Activated T-cell treated with anti-CD3 and anti-CD28 coated beads for 24 hours (primary cell): ENCODE data around the gene FNBP1.

Experiments
- DNase-seq: peaks from one replicate; pipeline ENCODE4 v3.0.0-alpha.2; 2020; ENCODE audit warnings: low read depth

FNBP1 gene

DNA sequence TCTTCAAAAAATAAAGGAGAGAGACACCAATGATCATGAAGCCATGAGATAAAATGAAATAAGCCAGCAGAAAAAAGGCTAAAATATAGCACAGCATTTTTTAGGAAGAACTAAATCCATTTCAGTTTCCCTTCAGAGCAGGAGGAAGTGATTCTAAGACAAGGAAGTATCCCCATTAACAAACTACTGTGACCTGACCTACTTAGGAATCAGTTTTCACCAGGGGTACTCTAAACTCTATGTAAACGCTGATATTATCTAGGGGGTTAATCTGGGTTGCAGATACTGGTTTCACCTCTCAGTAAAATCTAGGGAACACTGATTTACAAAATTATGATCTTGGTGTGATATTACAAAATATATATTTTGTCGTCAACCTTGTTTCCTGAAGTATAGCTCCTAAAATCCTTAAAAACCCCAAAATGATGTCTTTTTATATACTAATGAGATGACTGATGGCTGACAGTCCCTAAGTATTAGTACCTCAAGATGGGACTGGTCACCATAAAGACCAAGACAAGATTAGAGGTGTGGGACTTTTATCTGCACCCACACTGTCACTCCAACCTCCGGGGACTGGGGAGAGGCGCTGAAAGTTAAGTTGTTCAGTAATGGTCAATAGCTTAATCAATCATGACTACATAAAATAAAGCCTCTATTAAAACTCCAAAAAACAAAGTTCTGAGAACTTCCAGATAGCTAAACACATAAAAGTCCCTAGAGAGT is 2.9 kb upstream of the FNBP1 start:
- DNase-seq = no peak

DNA sequence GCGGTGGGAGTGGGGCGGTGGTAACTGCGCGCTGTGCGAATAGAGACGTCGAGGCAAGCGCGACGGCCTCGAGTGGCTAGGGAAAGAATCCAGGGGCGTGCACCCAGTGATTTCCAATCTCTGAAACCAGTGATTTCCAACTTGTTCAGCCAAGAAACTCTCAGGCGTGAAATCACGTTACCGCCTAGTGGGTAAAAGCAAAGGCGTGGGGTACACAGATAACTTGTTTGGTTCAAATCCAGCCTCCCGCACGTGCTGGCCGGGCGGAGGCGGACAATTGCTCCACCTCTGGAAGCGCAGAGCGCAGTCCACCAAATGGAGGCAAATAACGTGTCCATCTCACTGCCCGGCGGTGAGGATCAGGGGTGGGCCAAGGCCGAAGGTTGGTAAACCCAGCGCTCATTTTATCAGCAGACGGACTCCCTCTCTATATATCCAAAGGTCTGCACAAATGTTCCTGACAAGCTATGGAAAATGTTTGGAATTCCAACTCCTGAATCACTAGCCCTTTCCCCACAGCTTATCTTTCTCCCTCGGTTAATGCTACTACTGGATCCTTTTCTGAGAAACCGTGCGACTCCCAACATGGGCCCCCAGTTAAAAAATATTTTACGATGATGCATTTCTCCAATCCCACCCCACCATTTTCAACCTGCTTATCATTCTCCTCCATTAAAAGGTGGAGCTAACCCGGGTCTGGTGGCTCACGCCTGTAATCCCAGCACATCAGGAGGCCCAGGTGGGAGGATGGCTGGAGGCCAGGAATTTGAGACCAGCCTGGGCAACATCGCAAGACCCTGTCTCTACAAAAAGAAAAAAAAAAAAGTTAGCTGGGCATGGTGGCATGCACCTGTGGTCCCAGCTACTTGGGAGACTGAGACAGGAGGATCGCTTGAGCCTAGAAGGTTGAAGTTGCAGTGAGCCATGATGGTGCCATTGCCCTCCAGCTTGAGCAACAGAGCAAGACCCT is 950 bp upstream of the FNBP1 start:
- no peak for DNase-seq

DNA sequence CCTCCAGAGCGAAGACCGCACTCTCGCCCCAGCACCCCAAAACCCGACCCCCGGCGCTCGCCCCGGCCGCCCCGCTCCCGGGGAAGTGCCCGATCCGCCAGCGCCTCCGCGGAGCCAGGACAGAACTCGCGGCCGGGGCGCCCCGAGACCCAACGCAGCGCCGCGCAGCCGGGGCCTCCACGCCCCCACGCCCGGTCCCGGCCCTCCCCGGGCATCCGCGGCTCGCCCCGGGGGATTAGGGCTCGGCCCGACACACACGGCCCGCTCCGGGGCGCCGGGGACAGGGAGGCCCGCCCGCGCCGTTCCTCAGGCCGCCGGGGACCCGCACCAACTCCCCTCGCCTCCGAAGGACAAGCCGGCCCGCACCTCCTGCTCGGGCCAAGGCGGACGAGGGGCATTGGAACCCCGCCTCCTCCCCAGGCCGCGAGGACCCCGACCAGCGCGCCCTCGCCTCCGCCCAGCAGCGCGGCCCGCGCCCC is 544 bp downstream of the FNBP1 start:
- DNase-seq = no peak

DNA sequence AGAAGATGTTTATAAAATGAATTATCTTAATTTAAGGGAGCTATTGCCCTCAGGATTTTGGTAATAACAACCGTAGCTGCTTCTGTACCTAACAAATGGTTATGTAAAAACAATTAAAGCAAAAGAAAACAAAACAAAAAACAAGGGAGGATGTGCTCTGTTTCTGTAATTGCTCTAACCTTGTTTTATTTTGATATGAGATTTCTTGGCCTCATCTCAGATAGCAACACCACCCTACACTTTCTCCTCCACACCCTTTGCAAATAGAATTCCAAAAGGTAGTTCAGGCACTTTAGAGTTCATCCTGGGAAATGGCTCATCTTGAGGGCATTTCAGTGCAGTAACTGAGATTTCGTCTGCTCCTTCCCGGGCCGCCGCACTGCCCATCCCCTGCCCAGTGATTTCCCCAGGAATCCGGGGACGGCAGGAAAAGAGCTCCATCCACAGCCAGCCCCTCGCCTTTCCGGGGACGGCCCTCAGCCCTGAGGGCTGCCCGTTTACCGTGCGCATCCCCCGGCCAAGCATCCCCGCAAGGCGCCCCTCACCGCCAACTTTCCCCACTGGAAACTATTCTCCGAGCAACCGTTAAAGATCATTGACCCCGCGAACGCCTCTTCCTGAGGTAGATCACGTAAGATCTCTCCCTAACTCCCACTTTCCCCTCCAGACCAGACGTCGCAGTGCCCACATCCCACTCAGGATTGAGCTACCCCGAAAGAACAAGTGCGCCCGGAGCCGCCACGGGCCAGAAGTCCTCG is 1.2 kb downstream of the FNBP1 start:
- no peak for DNase-seq

DNA sequence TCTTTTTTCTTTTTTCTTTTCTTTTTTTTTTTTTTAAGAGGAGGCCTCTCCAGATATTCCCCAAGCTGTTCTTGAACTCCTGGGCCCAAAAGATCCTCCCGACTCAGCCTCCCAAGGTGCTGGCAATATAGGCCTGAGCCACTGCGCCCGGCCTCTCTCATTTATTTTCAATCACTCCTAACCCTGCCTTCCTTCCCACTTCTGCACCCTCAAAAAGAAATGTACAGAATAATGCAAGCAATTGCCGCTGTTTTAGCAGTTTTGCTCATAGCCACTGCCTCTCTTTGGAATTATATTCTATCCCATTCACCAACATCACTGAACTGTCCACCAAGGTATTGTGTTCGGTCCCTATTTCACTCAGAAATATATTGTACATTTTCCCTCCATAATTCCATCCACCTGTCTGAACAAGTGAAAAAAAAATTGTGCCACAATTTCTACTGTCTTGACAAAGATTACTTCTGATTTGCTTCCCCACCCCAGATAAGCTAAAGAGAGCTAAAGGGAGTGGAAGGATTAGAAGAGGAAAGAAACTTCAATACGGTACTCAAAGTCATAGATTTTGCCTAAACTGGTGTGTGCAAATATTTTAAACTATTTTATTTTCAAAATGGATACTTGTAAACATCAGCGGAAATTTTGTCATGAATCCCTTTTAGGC is 1.9 kb downstream of the FNBP1 start:
- DNase-seq = no peak

DNA sequence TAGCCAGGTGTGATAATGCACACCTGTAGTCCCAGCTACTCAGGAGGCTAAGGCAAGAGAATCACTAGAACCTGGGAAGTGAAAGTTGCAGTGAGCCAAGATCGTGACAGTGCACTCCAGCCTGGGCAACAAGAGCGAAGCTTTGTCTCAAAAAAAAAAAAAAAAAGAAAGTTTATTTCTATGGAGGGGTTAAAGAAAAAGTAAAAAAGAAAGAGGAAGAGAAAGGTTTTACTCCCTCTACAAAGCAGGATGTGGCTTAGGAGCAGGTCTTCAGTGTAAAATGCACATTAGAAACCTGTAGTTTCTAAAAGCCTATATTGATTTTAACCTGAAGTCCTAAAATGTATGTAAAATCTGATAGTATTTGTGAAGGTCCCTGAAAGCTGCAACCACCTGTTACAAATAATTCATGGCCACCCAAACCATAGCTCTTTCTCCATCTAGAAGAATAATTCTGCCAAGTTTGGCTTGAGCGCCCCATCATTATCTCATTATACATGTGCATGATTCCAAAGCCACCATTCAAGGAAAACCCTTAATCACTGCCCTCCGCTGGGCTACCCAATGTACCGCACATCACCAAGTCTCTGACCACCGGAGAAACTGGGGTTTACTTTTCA is 3.4 kb downstream of the FNBP1 start:
- DNase-seq = no peak

DNA sequence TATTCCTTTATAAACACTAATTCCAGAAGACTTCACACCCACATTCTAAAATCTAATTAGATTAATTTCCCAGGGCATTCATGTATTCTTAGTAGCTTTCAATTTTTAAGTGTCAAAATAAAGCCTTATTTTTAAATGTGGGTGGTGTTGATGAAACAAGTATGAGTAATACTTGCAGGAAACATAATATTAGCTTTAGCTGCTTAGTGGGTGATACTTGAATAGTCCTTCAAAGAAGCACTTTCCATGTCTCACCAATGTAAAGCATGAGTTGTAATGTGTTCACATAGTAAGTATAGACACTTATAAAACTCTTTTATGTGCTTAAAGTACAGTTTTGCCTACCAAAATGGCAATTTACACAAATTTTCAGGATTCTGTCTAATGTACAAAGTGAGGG is 6.9 kb downstream of the FNBP1 start:
- DNase-seq = no peak

DNA sequence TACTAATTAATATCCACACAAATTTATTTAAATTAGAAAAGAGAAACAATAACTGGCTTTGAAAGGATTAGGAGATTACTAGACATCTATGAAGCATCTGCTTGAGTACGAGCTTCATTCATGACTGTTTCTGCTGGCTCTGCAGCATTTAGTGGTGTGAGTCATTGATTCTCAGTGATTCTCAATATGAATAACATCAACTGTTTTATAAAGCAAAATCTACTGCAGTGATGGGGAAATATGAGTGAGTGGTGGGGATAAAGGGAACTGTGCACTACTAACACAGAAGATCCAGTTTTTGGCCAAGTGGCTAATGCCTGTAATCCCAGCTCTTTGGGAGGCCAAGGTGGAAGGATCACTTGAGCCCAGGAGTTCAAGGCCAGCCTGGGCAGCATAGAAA is 8.4 kb downstream of the FNBP1 start:
- DNase-seq = no peak

DNA sequence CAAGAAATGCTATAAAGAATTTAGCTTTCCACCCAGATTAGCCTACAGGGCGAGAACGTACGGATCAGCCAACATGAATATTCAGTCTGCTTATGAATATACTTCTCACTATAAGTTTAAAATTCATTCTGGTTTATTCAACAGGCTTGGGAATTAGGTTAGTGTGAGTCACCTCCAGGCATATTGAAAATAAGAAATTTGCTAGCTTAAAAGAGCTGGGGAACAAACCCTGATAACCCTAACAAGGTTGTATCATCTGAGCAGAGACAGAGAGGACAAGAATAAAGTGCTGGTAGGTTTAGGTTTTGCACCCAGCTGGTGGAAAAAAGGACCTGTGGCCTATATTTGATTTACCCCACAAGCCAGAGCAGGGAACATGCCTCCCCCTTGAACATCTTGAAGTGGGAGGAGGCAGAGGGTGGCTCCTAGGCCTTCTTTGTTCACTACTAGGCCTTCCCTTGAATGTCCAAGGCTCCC is 12.3 kb downstream of the FNBP1 start:
- no peak for DNase-seq

DNA sequence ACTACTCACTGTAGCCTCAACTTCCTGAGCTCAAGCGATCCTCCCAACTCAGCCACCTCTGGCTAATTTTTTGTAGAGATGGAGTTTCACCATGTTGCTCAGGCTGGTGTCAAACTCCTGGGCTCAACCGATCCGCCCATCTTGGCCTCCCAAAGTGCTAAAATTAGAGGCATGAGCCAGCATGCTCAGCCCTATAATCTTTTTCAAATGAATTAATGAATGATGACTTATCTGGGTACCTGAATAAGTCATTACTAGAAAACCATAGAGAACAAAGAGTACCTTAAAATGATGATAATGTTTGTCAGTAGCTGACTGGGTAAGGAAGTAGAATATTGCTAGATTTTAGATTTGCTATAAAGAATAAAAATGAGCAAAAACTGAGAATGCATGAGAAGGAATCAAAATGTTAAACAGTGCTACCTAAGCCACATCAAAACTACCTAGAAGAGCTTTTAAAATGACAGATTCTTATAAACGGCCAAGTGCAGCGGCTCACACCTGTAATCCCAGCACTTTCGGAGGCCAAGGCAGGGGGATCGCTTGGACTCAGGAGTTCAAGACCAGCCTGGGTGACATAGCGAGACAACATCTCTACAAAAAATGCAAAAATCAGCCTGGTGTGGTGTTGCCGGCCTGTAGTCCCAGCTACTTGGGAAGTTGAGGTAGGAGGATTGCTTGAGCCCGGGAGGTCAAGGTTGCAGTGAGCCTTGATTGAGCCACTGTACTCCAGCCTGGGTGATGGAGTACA is 13.6 kb downstream of the FNBP1 start:
- DNase-seq = no peak

DNA sequence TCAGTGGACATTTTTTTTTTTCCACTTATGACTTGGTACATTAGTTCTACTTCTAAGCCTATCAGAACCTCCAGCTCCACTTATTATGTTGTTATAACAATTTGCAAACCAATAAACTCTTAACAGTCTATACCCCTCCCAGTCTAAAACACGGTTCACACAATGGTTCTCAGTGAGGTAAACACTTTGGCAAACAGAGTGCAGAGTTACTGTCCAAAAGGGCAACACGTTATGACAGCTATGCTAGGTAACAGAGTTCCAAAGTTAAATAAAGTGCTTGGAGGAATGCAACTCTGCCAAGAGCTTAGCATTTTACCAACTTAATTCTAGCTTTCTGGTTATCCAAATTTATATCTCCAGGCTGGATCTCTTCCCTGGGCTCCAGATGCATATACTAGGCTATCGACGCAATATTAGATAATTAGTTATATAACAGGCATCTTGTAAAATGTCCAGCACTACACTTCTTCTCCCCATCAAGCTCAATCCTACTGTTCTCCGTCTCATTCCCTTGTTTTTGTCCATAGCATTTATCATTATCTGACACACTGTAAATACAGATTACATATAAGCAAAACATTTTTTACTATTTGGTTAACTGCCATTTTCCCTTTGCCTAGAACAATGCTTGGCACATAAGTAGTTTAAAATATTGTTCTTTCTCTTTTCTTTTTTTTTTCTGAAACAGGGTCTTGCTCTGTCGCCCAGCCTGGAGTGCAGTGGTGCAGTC is 14.3 kb downstream of the FNBP1 start:
- DNase-seq = no peak

DNA sequence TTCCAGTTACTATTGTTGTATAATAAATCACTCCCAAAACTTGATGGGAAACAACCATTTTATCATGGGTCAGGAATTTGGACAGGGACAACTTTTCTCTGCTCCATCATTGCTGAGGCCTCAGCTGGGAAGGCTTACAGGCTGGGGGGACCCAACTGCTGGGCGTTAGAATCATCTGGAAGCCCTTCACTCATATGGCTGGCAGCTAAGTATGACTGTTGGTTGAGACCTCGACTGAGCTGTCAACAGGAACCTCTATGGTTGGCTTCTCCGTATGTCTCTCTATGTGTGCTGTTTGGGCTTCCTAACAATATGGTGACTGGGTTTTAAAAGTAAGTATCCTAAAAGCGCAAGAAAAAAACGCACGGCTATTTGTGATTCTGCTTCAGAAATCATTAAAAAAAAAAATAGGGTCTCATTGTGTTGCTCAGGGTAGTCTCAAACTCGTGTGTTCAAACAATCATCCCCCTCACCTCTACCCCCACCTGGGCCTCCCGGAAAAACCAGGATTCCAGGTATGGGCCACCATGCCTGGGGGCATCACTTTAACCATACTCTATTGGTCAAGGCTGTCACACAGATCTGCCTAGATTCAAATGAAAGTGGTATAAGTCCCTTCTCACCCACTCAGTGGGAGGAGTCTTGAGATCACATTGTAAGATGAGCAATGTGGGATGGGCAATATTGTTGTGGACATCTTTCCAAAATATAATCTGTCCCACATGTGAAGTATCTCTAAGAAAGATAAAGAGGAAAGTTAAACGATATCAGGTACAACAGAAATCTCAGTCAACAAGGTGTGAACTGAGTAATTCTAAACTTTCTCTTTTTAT is 15.2 kb downstream of the FNBP1 start:
- no peak for DNase-seq

DNA sequence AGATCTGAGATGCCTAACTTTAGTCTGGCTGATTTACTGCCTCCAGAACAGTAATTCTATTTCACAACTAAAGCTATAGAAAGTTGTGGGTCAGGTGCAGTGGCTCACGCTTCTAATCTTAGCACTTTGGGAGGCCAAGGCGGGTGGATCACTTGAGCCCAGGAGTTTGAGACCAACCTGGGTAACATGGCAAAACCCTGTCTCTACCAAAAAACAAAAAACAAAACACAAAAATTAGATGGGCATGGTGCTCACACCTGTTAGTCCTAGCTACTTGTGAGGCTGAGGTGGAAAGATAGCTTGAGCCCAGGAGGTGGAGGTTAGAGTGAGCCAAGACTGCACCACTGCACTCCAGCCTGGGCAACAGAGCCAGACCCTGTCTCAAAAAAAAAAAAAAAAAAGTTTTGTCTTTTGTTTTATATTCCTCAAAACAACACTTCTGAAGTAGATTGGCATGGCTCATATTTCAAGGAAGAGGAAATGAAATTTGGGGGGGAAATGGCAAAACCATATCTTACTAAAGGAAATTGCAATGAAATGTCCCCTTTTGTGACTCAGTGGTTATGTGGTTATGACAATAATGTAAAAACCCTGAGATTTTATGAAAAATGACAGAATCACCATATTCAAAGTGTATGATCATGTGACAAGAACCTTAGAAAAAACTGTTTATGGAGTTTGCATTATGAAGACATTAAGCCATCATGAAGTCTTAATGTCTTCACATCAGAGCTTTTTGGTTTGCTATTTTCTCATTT is 16.2 kb downstream of the FNBP1 start:
- DNase-seq = no peak

DNA sequence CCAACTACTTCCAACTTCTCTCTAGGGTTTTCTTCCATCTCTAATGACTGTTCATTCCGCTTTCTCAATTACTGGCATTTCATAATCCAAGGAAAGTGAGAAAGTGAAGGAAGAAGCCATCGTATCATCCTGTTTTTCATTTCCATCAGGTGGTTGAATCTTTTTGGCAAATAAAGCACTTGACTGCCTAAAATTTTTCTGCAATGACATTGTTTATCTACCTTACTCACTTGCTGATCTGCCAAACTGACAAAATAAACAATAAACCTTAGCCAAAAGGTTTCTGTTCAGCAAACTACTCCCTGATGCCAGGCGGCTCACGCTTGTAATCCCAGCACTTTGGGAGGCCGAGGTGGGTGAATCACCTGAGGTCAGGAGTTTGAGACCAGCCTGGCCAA is 18.4 kb downstream of the FNBP1 start:
- DNase-seq = no peak

DNA sequence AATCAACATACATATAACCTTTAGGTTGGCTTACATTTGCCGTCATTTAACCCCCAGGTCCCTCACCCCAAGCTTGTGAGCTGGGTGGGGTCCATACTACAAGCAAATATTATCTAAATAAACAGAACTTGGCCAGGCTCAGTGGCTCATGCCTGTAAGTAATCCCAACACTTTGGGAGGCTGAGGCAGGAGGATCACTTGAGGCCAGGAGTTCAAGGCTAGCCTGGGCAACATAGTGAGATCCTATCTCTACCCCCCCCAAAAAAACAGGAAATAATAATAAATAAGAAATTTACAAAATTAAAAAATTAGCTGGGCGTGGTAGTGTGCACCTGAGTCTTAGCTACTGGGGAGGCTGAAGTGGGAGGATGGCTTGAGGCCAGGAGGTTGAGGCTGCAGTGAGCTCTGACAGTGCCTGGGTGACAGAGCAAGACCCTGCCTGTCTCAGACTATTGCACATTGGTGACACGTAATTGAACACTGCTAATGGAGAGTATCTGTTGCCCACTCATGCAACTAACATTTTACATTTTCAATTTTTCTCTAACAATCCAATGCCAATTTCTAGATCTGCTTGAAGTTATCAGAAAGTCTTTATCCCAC is 18.9 kb downstream of the FNBP1 start:
- no peak for DNase-seq

DNA sequence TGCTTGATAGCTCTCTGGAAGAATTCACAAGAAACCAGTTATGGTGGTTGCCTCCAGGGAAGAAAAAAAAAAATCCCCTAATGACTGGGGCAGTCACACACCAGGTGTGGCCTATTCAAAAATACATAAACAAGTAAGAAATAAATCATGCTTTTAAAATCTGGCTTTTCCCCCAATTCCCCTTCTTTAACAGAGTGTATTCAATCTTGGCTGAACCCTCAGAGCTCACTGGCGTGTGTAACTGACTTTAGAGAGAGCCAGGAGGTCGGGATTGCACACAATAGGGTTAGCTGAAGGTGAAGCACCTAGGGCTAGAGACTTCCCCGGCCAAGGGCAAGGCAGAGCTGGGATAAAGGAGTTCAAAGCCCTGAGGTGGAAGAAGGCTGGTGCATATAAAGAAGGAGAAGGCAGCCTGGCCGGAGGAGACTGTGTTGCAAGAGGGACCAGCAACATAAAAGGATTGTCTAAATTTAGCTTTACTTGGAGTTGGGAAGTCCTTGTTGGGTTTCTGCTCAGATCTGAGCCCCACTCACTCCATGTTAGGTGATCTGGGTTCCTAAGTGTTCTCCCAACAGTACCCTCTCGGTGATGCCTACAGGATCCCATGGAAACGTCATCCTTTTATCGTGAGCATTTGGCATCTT is 19.7 kb downstream of the FNBP1 start:
- no peak for DNase-seq

DNA sequence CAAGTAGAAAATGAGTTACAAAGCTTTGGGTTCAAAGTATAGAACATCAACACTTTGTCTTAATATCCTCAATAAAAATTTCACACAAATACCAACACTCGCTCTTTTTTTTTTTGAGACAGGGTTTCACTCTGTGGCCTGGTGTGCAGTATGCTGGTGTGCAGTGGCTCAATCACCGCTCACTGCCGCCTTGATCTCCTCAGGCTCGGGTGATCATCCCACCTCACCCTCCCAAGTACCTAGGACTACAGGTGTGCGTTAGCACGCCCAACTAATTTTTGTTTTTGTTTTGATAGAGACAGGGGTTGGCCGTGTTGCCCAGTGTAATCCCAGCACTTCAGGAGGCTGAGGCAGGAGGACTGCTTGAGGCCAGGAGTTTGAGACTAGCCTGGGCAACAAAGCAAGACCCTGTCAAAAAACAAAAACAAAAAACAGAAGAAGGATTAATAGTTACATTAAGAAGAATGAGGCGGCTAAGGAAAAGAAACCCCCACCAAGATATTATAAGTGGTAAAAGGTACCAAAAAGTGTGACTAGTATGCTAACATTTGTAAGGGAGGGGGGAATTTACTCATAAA is 20.3 kb downstream of the FNBP1 start:
- no peak for DNase-seq
